Thymus (tissue), 11 donors: ENCODE measurements around the gene CALB2. TPM values are rescaled to one million over a fixed set of nuclear protein-coding genes. Genes with fewer than 3 reads are reported as not detected.

Experiments used
- DNase-seq, 9 donors: peaks; one replicate each; pipeline ENCODE4 v3.0.0-alpha.2; 2013; ENCODE audit warnings: low spot score in 9 of 9, low read depth in 6 of 9, missing footprints in 1 of 9
- H3K27ac ChIP-seq, 2 donors: one replicate each; pipeline ENCODE4 v1.5.1; 2013; ENCODE audit warnings: control low read depth in 1 of 2, low read depth in 1 of 2, low read length in 1 of 2, mild to moderate bottlenecking in 1 of 2, moderate library complexity in 1 of 2
- H3K27me3 ChIP-seq, 2 donors: one replicate each; pipeline ENCODE4 v1.5.1; 2013; ENCODE audit warnings: low read length in 1 of 2; ENCODE audit not compliant: control insufficient read depth in 2 of 2, insufficient read depth in 1 of 2
- H3K36me3 ChIP-seq, 2 donors: one replicate each; pipeline ENCODE4 v1.5.1; 2013; ENCODE audit warnings: low read length in 1 of 2, mild to moderate bottlenecking in 1 of 2, moderate library complexity in 1 of 2; ENCODE audit not compliant: control insufficient read depth in 2 of 2, insufficient read depth in 2 of 2
- H3K4me1 ChIP-seq, 2 donors: one replicate each; pipeline ENCODE4 v1.5.1; 2013; ENCODE audit warnings: low read length in 2 of 2; ENCODE audit not compliant: control insufficient read depth in 2 of 2, insufficient read depth in 2 of 2
- H3K4me3 ChIP-seq, 2 donors: one replicate each; pipeline ENCODE4 v1.5.1; 2013; ENCODE audit warnings: low read length in 2 of 2, control low read depth in 1 of 2, mild to moderate bottlenecking in 1 of 2
- H3K9me3 ChIP-seq, 2 donors: one replicate each; pipeline ENCODE4 v1.5.1; 2013; ENCODE audit warnings: low read length in 1 of 2, mild to moderate bottlenecking in 1 of 2; ENCODE audit not compliant: control insufficient read depth in 2 of 2, insufficient read depth in 1 of 2
- WGBS: extraction: QIAGEN DNeasy Blood & Tissue Kit; methylation state at CpG from one replicate; pipeline ENCODE4 v1.1.7; 2013; 5-methylcytosine and 5-hydroxymethylcytosine counted together
- polyA plus RNA-seq: library from polyadenylated mRNA; stranded (reverse); fragments of 200-250 nt; gene quantifications from one replicate; pipeline ENCODE4 v1.2.3, GENCODE V29; 2013
- total RNA-seq: library from RNA; stranded (reverse); fragments of 120-200 nt; gene quantifications from one replicate; pipeline ENCODE4 v1.2.4, GENCODE V29; 2013
- donor health status: healthy.

CALB2 gene
- total and polyA plus RNA-seq, 2 donors = 0.24 to 0.78 TPM

DNA sequence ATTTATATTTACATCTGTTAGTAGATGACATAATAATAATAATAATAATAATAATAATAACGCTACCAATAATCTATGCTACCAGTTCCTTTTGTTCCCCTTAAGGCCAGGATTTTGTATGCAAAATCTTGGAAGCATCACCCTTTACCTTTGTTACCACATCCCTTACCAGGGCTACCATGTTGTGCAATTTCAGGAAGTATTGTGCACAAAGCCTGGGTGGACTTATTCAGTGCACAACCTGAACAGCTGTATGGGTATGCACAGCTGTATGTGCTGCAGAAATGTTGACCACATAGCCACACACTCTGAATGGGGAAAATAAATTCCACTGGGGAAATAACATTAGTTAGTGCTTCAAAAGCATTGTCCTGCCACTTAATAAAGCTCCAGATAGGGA is 19.9 kb upstream of the CALB2 start:
- 90% methylated on average over 1 of the region's 1 CpG for WGBS
- no peaks in the 10 kb centered on the region for H3K4me1 ChIP-seq
- DNase-seq = no peak
- no peak overlapping the region for H3K4me3 ChIP-seq
- H3K27ac ChIP-seq = no peak overlapping the region
- no peaks in the 10 kb centered on the region for H3K9me3 ChIP-seq
- H3K27me3 ChIP-seq = no peaks in the 10 kb centered on the region
- no peaks in the 10 kb centered on the region for H3K36me3 ChIP-seq

DNA sequence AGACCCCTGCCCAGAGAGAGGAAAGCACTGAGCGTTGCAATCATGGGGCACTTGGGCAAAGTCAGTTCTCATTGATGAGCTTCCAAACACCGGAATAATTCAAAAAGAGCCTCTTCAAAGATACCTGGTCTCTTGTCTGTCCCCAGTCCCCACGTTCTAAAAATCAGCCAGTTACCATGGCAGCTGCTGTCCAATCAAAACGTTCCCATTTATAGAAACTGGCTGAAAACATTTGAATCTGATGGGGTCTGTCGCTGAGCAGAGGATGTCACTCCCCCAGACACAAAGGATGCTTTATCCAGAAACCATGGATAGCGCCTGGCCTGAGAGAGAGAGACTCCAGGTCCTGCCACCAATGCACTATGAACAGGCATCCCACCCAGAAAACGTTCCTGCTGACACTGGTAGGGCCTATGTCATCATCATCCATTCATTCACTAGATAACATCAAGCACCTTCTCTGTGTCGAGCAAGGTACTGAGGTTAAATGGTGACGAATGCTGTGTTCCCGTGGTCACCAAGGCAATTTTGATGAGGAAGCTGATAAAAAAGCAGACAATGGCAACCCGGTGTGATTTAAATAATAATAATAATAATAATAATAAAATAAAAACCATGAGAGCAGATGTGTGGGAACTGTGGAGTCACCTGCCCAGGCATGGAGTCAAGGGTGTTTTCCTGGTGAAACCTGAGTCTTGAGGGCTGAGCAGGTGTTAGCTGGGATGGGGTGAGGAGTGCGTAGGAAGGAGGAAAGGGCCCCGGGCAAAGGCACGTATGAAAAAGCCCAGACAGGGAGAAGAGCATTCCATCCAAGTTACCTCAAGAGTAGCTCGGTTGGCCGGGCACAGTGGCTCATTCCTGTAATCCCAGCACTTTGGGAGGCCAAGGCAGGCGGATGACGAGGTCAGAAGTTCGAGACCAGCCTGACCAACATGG is 19.0 kb upstream of the CALB2 start:
- H3K4me1 ChIP-seq = no peaks in the 10 kb centered on the region
- H3K36me3 ChIP-seq = no peaks in the 10 kb centered on the region
- WGBS = 83% methylated on average over 19 of the region's 19 CpGs
- DNase-seq = no peak
- no peak overlapping the region for H3K4me3 ChIP-seq
- H3K27ac ChIP-seq = no peak overlapping the region
- H3K27me3 ChIP-seq = no peaks in the 10 kb centered on the region
- H3K9me3 ChIP-seq = no peaks in the 10 kb centered on the region

- Histone ChIP-seq H3K9me3 (no peaks in the 10 kb centered on the region), H3K4me1 (no peaks in the 10 kb centered on the region), H3K36me3 (no peaks in the 10 kb centered on the region), H3K4me3 (no peak overlapping the region), H3K27me3 (peaks cover 0 to 1% of the 10 kb centered on the region in 2 donors), H3K27ac (no peak overlapping the region)
- 81% methylated on average over 6 of the region's 6 CpGs for WGBS
- DNase-seq = no peak
Observed at GRCh38 chr16:71340406-71340805, 18.1 kb upstream of the CALB2 start.

DNA sequence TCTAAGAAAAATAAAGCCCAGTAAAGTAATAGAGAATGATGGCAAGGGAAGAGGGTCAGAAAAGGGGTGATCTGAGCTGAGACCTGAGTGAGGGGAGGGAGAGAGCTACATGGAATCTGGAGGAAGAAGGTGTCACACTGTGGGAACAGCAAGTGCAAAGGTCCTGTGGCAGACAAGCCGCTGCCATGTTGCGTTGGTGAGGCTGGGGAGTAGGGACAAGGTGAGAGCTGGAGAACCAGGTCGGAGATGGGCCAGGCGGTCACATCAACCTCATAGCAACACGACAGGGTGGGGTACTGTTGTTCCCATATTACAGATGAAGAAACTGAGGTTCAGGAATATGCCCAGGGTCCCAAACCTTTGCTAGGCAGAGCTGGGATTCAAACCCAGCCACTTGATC is 16.6 kb upstream of the CALB2 start:
- H3K27ac ChIP-seq = no peak overlapping the region
- H3K27me3 ChIP-seq = peaks cover 0 to 3% of the 10 kb centered on the region in 2 donors

DNA sequence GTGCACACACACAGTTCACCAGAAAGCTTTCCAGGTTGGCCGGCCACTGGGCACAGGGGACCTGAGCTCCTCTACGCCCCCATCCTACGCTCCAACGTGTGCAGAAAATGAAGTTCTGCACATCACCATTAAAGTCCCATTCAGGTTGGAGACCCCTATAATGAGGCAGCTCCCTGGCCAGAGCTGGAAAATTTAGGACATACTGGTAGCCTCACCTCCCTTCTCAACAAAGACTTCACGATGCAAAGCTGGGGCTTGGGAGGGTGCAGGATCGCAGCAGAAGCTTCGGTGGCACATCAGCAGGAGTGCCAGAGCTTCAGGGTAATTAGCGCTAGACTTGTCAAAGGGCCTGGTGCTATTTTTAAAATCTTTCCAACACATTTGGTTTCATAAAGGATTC is 15.4 kb upstream of the CALB2 start:
- Histone ChIP-seq H3K27ac (no peak overlapping the region), H3K27me3 (peaks cover 0 to 3% of the 10 kb centered on the region in 2 donors), H3K4me1 (no peaks in the 10 kb centered on the region), H3K9me3 (no peaks in the 10 kb centered on the region), H3K36me3 (no peaks in the 10 kb centered on the region), H3K4me3 (no peak overlapping the region)
- no peak for DNase-seq
- 89% methylated on average over 8 of the region's 8 CpGs for WGBS

More for the DNA sequence above, 16.6 kb upstream of the CALB2 start:
- H3K9me3 ChIP-seq = no peaks in the 10 kb centered on the region
- H3K4me1 ChIP-seq = no peaks in the 10 kb centered on the region
- DNase-seq = no peak
- no peak overlapping the region for H3K4me3 ChIP-seq
- H3K36me3 ChIP-seq = no peaks in the 10 kb centered on the region
- WGBS = 96% methylated on average over 5 of the region's 5 CpGs

DNA sequence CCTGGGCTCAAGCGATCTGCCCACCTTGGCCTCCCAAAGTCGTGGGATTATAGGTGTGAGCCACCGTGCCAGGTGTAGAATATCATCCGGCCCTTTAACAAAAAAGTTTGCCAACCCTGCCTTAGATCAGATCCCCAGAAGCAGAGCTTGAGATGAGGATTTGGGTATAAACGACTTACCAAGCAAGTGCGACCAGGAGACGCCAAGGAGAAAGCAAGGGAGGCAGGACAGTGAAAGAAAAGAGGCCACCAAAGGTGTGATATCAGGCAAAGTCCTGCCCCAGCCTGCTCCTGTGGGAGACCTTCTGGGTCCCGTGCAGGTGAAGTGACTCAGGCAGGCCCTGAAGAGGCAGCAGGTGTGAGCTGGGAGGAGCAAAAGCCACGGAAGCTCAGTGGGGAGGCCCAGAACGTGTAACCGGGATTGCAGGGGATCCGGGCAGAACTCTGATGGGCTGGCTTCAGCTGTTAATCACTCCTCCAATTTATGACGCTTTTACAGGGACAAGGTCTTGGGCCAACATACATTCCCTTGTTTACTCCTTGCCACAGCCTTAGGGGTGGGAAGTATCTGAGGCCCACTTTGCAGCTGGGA is 14.1 kb upstream of the CALB2 start:
- Histone ChIP-seq H3K36me3 (no peaks in the 10 kb centered on the region), H3K9me3 (no peaks in the 10 kb centered on the region), H3K4me1 (no peaks in the 10 kb centered on the region), H3K27ac (no peak overlapping the region), H3K4me3 (no peak overlapping the region), H3K27me3 (peaks cover 0 to 3% of the 10 kb centered on the region in 2 donors)
- DNase-seq = no peak
- 78% methylated on average over 13 of the region's 13 CpGs for WGBS

DNA sequence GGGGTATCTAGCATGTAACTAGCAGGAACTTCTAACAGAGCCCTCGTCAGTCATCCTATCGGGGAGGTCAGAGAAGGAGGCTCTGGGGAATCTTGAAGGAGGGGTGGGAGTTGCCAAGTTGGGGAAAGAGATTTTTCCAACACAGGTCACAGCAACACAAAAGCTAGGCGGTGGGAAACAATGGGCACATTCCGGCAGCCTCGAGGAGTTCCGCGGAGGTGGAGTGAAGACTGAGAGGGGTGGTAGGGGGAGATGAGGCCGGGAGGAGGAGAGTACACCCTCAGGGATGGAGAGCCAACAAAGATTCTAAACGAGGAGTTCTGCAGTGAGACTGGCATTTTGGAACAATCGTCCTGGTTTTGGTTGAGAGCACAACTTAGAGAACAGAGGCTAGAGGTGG is 13.5 kb upstream of the CALB2 start:
- H3K36me3 ChIP-seq = no peaks in the 10 kb centered on the region
- H3K27me3 ChIP-seq = peaks cover 0 to 3% of the 10 kb centered on the region in 2 donors
- no peaks in the 10 kb centered on the region for H3K9me3 ChIP-seq
- H3K27ac ChIP-seq = no peak overlapping the region
- H3K4me1 ChIP-seq = no peaks in the 10 kb centered on the region
- no peak for DNase-seq
- no peak overlapping the region for H3K4me3 ChIP-seq
- WGBS = 82% methylated on average over 10 of the region's 10 CpGs

DNA sequence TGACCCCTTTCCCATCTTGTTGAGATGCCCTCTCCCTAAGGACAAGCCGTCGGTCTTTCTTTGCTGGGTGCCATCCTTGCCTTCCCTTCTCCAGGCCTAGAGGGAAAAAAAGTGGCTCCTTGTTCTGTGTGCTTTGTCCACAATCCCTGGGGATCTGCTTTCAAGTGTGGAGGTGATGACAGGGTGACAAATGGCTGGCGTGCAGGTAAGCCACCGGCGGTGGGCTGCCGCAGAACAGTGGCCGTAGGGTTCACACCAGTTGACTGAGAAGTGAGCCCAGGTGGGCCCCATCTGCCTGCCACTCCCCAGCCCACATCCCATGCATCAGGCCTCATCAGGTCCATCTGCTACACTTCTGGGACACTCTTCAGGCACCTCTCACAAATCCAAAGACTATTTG is 11.4 kb upstream of the CALB2 start:
- Histone ChIP-seq H3K9me3 (no peaks in the 10 kb centered on the region), H3K27me3 (peaks cover 0 to 3% of the 10 kb centered on the region in 2 donors), H3K27ac (no peak overlapping the region), H3K4me3 (no peak overlapping the region), H3K4me1 (no peaks in the 10 kb centered on the region), H3K36me3 (no peaks in the 10 kb centered on the region)
- no peak for DNase-seq
- 83% methylated on average over 7 of the region's 7 CpGs for WGBS

- Histone ChIP-seq H3K36me3 (no peaks in the 10 kb centered on the region), H3K9me3 (no peaks in the 10 kb centered on the region), H3K27ac (no peak overlapping the region), H3K4me1 (no peaks in the 10 kb centered on the region), H3K4me3 (no peak overlapping the region), H3K27me3 (peaks cover 0 to 3% of the 10 kb centered on the region in 2 donors)
- DNase-seq = no peak
- 89% methylated on average over 22 of the region's 22 CpGs for WGBS
Observed at GRCh38 chr16:71348262-71349085, 10.0 kb upstream of the CALB2 start.
